ENCODE data around the gene PCDHGA1.
"Not testable (repeated sequence)": the region's sequence is repeated elsewhere in the genome, so short reads cannot be mapped to it uniquely, and the experiment has no call there.

The PCDHGA1 gene

DNA sequence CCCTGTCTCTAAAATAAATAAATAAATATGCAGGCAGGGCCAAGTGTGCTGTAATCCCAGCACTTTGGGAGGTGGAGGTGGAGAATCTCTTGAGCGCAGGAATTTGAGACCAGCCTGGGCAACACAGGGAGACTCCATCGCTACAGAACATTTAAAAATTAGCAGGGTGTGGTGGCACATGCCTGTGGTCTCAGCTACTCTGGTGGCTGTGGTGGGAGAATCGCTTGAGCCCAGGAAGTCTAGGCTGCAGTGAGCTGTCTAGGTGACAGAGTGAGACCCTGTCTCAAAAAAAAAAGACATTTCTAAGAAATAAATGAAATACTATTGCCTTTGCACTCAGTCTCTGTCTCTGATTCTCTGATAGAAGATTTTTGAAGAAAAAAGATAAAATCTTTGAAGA is 81.3 kb downstream of the PCDHGA1 start:
- POLR2A ChIA-PET, result no interaction called here
- no peak for DNase-seq
- 92% methylated on average over 2 of the region's 3 CpGs for WGBS (ENCODE audit: insufficient coverage)

DNA sequence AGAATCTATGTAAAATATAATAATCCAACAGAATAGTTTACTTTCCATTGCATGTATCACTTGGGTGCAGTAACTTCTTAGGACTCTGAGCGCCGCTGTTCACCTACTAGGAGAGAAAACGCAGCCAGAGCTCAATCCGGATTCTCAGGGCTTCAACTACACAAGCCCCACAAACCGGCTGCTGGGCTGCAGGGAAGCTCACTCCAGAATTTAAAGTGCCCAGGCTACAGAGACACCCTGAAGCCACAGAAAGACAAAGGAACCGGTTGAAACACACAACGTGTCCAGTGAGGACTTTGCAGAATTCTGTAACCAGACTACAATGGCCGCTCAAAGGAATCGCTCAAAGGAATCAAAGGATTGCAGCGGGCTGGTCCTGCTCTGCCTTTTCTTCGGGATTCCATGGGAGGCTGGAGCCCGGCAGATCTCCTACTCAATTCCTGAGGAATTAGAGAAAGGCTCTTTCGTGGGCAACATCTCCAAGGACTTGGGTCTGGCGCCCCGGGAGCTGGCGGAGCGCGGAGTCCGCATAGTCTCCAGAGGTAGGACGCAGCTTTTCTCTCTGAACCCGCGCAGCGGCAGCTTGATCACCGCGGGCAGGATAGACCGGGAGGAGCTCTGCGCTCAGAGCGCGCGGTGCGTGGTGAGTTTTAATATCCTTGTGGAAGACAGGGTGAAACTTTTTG is 82.7 kb downstream of the PCDHGA1 start, which contains the start of gene PCDHGA10:
TSS of gene PCDHGA10 (plus strand) at position 134 of the 686 bp plus-strand sequence. CDS start at position 323, 189 bp downstream.
- peak; percentile 64 to 87 (median 87) for DNase-seq
- 12% methylated on average over 19 of the region's 31 CpGs for WGBS (ENCODE audit: insufficient coverage)

More for the DNA sequence above, 81.3 kb downstream of the PCDHGA1 start:
- H3K36me3 ChIP-seq (ENCODE audit: control insufficient read depth in 4 of 4, insufficient read depth in 4 of 4, low read length in 3 of 4), result peaks cover 0 to 4% (median 0%) of the 10 kb centered on the region in 4 experiments
- peaks cover 7 to 47% (median 34%) of the 10 kb centered on the region in 5 experiments for H3K9me3 ChIP-seq (ENCODE audit: control extremely low read depth in 1 of 5, control insufficient read depth in 4 of 5, insufficient read depth in 2 of 5, low read depth in 1 of 5, low read length in 4 of 5)
- no peak overlapping the region for H3K4me3 ChIP-seq (ENCODE audit: control insufficient read depth in 1 of 7, extremely low read depth in 1 of 7, insufficient read depth in 4 of 7, low read depth in 2 of 7, low read length in 6 of 7)
- no peak overlapping the region for H3K27ac ChIP-seq (ENCODE audit: insufficient read depth in 1 of 2, low read depth in 1 of 2, low read length in 2 of 2, poor library complexity in 1 of 2, severe bottlenecking in 2 of 2)
- peaks cover 0 to 12% (median 9%) of the 10 kb centered on the region in 4 experiments for H3K4me1 ChIP-seq (ENCODE audit: control extremely low read depth in 1 of 4, control insufficient read depth in 4 of 4, insufficient read depth in 4 of 4, low read length in 3 of 4)
- CTCF ChIA-PET, result interaction anchor here (1.2 to 7.4 kb wide), 4 partner anchors 112 to 147 kb away, joined by 3 to 77 read pairs (median 22); no protein-coding TSS in a partner anchor
- H3K27me3 ChIP-seq (replicated peaks in 2 of 5; ENCODE audit: control insufficient read depth in 4 of 5, insufficient read depth in 5 of 5, low read length in 4 of 5), result peaks cover 28 to 89% (median 48%) of the 10 kb centered on the region in 5 experiments

DNA sequence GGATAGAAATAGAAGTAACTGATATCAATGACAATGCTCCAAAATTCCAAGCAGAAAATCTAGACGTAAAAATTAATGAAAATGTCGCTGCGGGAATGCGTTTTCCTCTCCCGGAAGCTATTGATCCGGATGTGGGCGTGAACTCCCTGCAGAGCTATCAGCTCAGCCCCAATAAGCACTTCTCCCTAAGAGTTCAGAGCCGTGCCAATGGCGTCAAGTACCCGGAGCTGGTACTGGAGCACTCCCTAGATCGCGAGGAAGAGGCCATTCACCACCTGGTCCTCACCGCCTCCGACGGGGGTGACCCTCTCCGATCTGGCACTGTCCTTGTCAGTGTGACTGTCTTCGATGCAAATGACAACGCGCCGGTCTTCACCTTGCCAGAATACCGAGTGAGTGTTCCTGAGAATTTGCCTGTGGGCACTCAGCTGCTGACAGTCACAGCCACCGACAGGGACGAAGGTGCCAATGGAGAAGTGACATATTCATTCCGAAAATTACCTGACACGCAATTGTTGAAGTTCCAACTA is 83.3 kb downstream of the PCDHGA1 start:
- Histone ChIP-seq H3K9me3 (ENCODE audit: control extremely low read depth in 1 of 5, control insufficient read depth in 4 of 5, insufficient read depth in 2 of 5, low read depth in 1 of 5, low read length in 4 of 5) (peaks cover 5 to 40% (median 31%) of the 10 kb centered on the region in 5 experiments), H3K27me3 (replicated peaks in 2 of 5; ENCODE audit: control insufficient read depth in 4 of 5, insufficient read depth in 5 of 5, low read length in 4 of 5) (peaks cover 27 to 85% (median 34%) of the 10 kb centered on the region in 5 experiments), H3K27ac (ENCODE audit: insufficient read depth in 1 of 2, low read depth in 1 of 2, low read length in 2 of 2, poor library complexity in 1 of 2, severe bottlenecking in 2 of 2) (no peak overlapping the region), H3K4me1 (ENCODE audit: control extremely low read depth in 1 of 4, control insufficient read depth in 4 of 4, insufficient read depth in 4 of 4, low read length in 3 of 4) (peaks cover 0 to 15% (median 10%) of the 10 kb centered on the region in 4 experiments), H3K36me3 (ENCODE audit: control insufficient read depth in 4 of 4, insufficient read depth in 4 of 4, low read length in 3 of 4) (peaks cover 0 to 4% (median 0%) of the 10 kb centered on the region in 4 experiments), H3K4me3 (ENCODE audit: control insufficient read depth in 1 of 7, extremely low read depth in 1 of 7, insufficient read depth in 4 of 7, low read depth in 2 of 7, low read length in 6 of 7) (peak overlapping the region in 6 of 7 experiments; percentile 43 to 84 (median 62))
- whole genome bisulfite sequencing (ENCODE audit: insufficient coverage), result 15% methylated on average over 22 of the region's 25 CpGs
- no peak for DNase-seq
- ChIA-PET CTCF (interaction anchor here (0.9 to 7.4 kb wide), 24 partner anchors 7 to 153 kb away, joined by 3 to 77 read pairs (median 5); partner anchors contain the start of genes PCDHGA11, PCDHGA12, PCDHGB3 and PCDHGB4), POLR2A (no interaction called here)

More for the DNA sequence above, 82.7 kb downstream of the PCDHGA1 start, which contains the start of gene PCDHGA10:
- peaks cover 0 to 15% (median 10%) of the 10 kb centered on the region in 4 experiments for H3K4me1 ChIP-seq (ENCODE audit: control extremely low read depth in 1 of 4, control insufficient read depth in 4 of 4, insufficient read depth in 4 of 4, low read length in 3 of 4)
- ChIA-PET CTCF (interaction anchor here (0.6 to 7.4 kb wide), 26 partner anchors 8 to 154 kb away, joined by 3 to 77 read pairs (median 4); partner anchors contain the start of genes PCDHGA11, PCDHGA12, PCDHGA2 and PCDHGB3), POLR2A (no interaction called here)
- H3K27ac ChIP-seq (ENCODE audit: insufficient read depth in 1 of 2, low read depth in 1 of 2, low read length in 2 of 2, poor library complexity in 1 of 2, severe bottlenecking in 2 of 2), result no peak within 1 kb of the TSS
- H3K9me3 ChIP-seq (ENCODE audit: control extremely low read depth in 1 of 5, control insufficient read depth in 4 of 5, insufficient read depth in 2 of 5, low read depth in 1 of 5, low read length in 4 of 5), result peaks cover 5 to 41% (median 32%) of the 10 kb centered on the region in 5 experiments
- H3K36me3 ChIP-seq (ENCODE audit: control insufficient read depth in 4 of 4, insufficient read depth in 4 of 4, low read length in 3 of 4), result peaks cover 0 to 4% (median 0%) of the 10 kb centered on the region in 4 experiments
- H3K27me3 ChIP-seq (replicated peaks in 2 of 5; ENCODE audit: control insufficient read depth in 4 of 5, insufficient read depth in 5 of 5, low read length in 4 of 5), result peaks cover 24 to 85% (median 38%) of the 10 kb centered on the region in 5 experiments
- H3K4me3 ChIP-seq (ENCODE audit: control insufficient read depth in 1 of 7, extremely low read depth in 1 of 7, insufficient read depth in 4 of 7, low read depth in 2 of 7, low read length in 6 of 7), result peak within 1 kb of the TSS; percentile 27 to 84 (median 68)

DNA sequence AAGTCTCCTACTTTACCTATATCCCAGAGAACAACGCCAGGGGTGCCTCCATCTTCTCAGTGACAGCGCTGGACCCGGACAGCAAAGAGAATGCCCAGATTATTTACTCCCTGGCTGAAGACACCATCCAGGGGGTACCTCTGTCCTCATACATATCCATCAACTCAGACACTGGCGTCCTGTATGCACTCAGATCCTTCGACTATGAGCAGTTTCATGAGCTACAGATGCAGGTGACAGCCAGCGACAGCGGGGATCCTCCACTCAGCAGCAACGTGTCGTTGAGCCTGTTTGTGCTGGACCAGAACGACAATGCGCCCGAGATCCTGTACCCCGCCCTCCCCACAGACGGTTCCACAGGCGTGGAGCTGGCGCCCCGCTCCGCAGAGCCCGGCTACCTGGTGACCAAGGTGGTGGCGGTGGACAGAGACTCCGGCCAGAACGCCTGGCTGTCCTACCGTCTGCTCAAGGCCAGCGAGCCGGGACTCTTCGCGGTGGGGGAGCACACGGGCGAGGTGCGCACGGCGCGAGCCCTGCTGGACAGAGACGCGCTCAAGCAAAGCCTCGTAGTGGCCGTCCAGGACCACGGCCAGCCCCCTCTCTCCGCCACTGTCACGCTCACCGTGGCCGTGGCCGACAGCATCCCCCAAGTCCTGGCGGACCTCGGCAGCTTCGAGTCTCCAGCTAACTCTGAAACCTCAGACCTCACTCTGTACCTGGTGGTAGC is 84.4 kb downstream of the PCDHGA1 start:
- CTCF ChIA-PET, result interaction anchor here (1.1 to 7.4 kb wide), 10 partner anchors 15 to 152 kb away, joined by 3 to 77 read pairs (median 14); partner anchors contain the start of genes PCDHGA12, PCDHGB4 and PCDHGB5
- peaks cover 26 to 85% (median 30%) of the 10 kb centered on the region in 5 experiments for H3K27me3 ChIP-seq (replicated peaks in 2 of 5; ENCODE audit: control insufficient read depth in 4 of 5, insufficient read depth in 5 of 5, low read length in 4 of 5)
- WGBS (ENCODE audit: insufficient coverage), result 28% methylated on average over 32 of the region's 46 CpGs
- H3K27ac ChIP-seq (ENCODE audit: insufficient read depth in 1 of 2, low read depth in 1 of 2, low read length in 2 of 2, poor library complexity in 1 of 2, severe bottlenecking in 2 of 2); POLR2A ChIA-PET; H3K36me3 ChIP-seq (ENCODE audit: control insufficient read depth in 4 of 4, insufficient read depth in 4 of 4, low read length in 3 of 4); DNase-seq: not testable (repeated sequence)
- peaks cover 0 to 21% (median 10%) of the 10 kb centered on the region in 4 experiments for H3K4me1 ChIP-seq (ENCODE audit: control extremely low read depth in 1 of 4, control insufficient read depth in 4 of 4, insufficient read depth in 4 of 4, low read length in 3 of 4)
- peaks cover 1 to 40% (median 31%) of the 10 kb centered on the region in 5 experiments for H3K9me3 ChIP-seq (ENCODE audit: control extremely low read depth in 1 of 5, control insufficient read depth in 4 of 5, insufficient read depth in 2 of 5, low read depth in 1 of 5, low read length in 4 of 5)
- peak overlapping the region in 1 of 7 experiments; percentile 3 for H3K4me3 ChIP-seq (ENCODE audit: control insufficient read depth in 1 of 7, extremely low read depth in 1 of 7, insufficient read depth in 4 of 7, low read depth in 2 of 7, low read length in 6 of 7)

DNA sequence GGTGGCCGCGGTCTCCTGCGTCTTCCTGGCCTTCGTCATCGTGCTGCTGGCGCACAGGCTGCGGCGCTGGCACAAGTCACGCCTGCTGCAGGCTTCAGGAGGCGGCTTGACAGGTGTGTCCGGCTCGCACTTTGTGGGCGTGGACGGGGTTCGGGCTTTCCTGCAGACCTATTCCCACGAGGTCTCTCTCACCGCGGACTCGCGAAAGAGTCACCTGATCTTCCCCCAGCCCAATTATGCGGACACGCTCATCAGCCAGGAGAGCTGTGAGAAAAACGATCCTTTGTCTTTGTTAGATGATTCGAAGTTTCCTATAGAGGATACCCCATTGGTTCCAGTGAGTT is 84.9 kb downstream of the PCDHGA1 start:
- 12% methylated on average over 11 of the region's 24 CpGs for WGBS (ENCODE audit: insufficient coverage)
- CTCF ChIA-PET, result interaction anchor here (3.2 to 7.4 kb wide), 4 partner anchors 108 to 148 kb away, joined by 9 to 77 read pairs (median 48); no protein-coding TSS in a partner anchor

DNA sequence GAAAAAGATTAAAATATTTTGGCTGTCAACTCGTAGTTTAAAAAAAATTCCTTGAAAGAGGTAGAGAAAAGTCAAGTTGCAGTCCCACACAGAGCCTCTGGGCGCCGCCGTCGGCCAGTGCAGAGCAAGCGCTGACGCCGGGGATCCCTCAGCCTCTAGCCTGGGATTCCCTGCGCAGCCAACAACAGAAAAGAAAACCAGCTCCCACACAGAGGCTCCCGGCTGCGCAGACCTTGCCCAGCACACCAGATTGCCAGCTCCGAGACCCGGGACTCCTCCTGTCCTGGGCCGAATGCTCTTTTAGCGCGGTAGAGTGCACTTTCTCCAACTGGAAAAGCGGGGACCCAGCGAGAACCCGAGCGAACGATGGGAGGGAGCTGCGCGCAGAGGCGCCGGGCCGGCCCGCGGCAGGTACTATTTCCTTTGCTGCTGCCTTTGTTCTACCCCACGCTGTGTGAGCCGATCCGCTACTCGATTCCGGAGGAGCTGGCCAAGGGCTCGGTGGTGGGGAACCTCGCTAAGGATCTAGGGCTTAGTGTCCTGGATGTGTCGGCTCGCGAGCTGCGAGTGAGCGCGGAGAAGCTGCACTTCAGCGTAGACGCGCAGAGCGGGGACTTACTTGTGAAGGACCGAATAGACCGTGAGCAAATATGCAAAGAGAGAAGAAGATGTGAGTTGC is 87.3 kb downstream of the PCDHGA1 start, which contains the start of gene PCDHGB7:
TSS of gene PCDHGB7 (plus strand) at position 184 of the 679 bp plus-strand sequence. CDS start at position 367, 183 bp downstream.
- H3K36me3 ChIP-seq (ENCODE audit: control insufficient read depth in 4 of 4, insufficient read depth in 4 of 4, low read length in 3 of 4); POLR2A ChIA-PET; H3K27ac ChIP-seq (ENCODE audit: insufficient read depth in 1 of 2, low read depth in 1 of 2, low read length in 2 of 2, poor library complexity in 1 of 2, severe bottlenecking in 2 of 2): not testable (repeated sequence)
- peak; percentile 82 to 88 (median 88) for DNase-seq
- CTCF ChIA-PET, result interaction anchor here (0.6 to 7.4 kb wide), 17 partner anchors 12 to 192 kb away, joined by 3 to 77 read pairs (median 6); partner anchors contain the start of genes PCDHGA12, PCDHGA9, PCDHGC5 and TAF7
- Histone ChIP-seq H3K9me3 (ENCODE audit: control extremely low read depth in 1 of 5, control insufficient read depth in 4 of 5, insufficient read depth in 2 of 5, low read depth in 1 of 5, low read length in 4 of 5) (peaks cover 0 to 52% (median 39%) of the 10 kb centered on the region in 5 experiments), H3K4me1 (ENCODE audit: control extremely low read depth in 1 of 4, control insufficient read depth in 4 of 4, insufficient read depth in 4 of 4, low read length in 3 of 4) (peaks cover 0 to 27% (median 18%) of the 10 kb centered on the region in 4 experiments), H3K27me3 (replicated peaks in 2 of 5; ENCODE audit: control insufficient read depth in 4 of 5, insufficient read depth in 5 of 5, low read length in 4 of 5) (peaks cover 35 to 90% (median 41%) of the 10 kb centered on the region in 5 experiments), H3K4me3 (ENCODE audit: control insufficient read depth in 1 of 7, extremely low read depth in 1 of 7, insufficient read depth in 4 of 7, low read depth in 2 of 7, low read length in 6 of 7) (peak within 1 kb of the TSS; percentile 44 to 80 (median 60))
- 1% methylated on average over 27 of the region's 47 CpGs for WGBS (ENCODE audit: insufficient coverage)

More for the DNA sequence above, 84.9 kb downstream of the PCDHGA1 start:
- peaks cover 24 to 83% (median 31%) of the 10 kb centered on the region in 5 experiments for H3K27me3 ChIP-seq (replicated peaks in 2 of 5; ENCODE audit: control insufficient read depth in 4 of 5, insufficient read depth in 5 of 5, low read length in 4 of 5)
- H3K36me3 ChIP-seq (ENCODE audit: control insufficient read depth in 4 of 4, insufficient read depth in 4 of 4, low read length in 3 of 4); H3K27ac ChIP-seq (ENCODE audit: insufficient read depth in 1 of 2, low read depth in 1 of 2, low read length in 2 of 2, poor library complexity in 1 of 2, severe bottlenecking in 2 of 2); POLR2A ChIA-PET: not testable (repeated sequence)
- H3K4me1 ChIP-seq (ENCODE audit: control extremely low read depth in 1 of 4, control insufficient read depth in 4 of 4, insufficient read depth in 4 of 4, low read length in 3 of 4), result peaks cover 0 to 21% (median 10%) of the 10 kb centered on the region in 4 experiments
- peaks cover 1 to 38% (median 29%) of the 10 kb centered on the region in 5 experiments for H3K9me3 ChIP-seq (ENCODE audit: control extremely low read depth in 1 of 5, control insufficient read depth in 4 of 5, insufficient read depth in 2 of 5, low read depth in 1 of 5, low read length in 4 of 5)
- peak overlapping the region in 3 of 7 experiments; percentile 3 to 26 (median 16) for H3K4me3 ChIP-seq (ENCODE audit: control insufficient read depth in 1 of 7, extremely low read depth in 1 of 7, insufficient read depth in 4 of 7, low read depth in 2 of 7, low read length in 6 of 7)
- DNase-seq, result peak in 2 of 3 donors; percentile 39 to 62

All from common myeloid progenitor, CD34-positive (primary cell).